Stomach (tissue), 9 donors: ENCODE measurements around the gene PIK3CB. TPM values are rescaled to one million over a fixed set of nuclear protein-coding genes. Genes with fewer than 3 reads are reported as not detected.
A peak's percentile ranks its signal among the peaks of the same experiment; 100 is the strongest.
"Not testable (repeated sequence)": the region's sequence is repeated elsewhere in the genome, so short reads cannot be mapped to it uniquely, and the experiment has no call there.

Experiments
- DNase-seq, 2 donors: peaks; one replicate each; pipeline versions ENCODE4 v3.0.0 to v3.0.0-alpha.2; 2013 to 2019
- H3K27ac ChIP-seq, 5 donors: fragments of 200-600 bp in 4 of 5; sonication (generic) in 4 of 5; one replicate each; pipeline ENCODE4 v1.5.1; 2013 to 2019; ENCODE audit warnings: mild to moderate bottlenecking in 1 of 5, moderate library complexity in 1 of 5
- H3K27me3 ChIP-seq, 3 donors: fragments of 200-600 bp; sonication (generic); one replicate each; pipeline ENCODE4 v1.5.1; 2017 to 2019; ENCODE audit warnings: mixed run types in 1 of 3
- H3K36me3 ChIP-seq, 4 donors: fragments of 200-600 bp; sonication (generic); 1 replicate in 3 of 4; 2 replicates in 1 of 4; pipeline ENCODE4 v1.5.1; 2016 to 2019
- H3K4me1 ChIP-seq, 4 donors: fragments of 200-600 bp; sonication (generic); one replicate each; pipeline ENCODE4 v1.5.1; 2016 to 2019
- H3K4me3 ChIP-seq, 4 donors: fragments of 200-600 bp; sonication (generic) in 3 of 4; one replicate each; pipeline ENCODE4 v1.5.1; 2016 to 2019; ENCODE audit warnings: mild to moderate bottlenecking in 1 of 4
- H3K9me3 ChIP-seq, 4 donors: fragments of 200-600 bp; sonication (generic); one replicate each; pipeline ENCODE4 v1.5.1; 2016 to 2019
- CTCF ChIP-seq, 7 experiments: fragments of 450-650 bp in 4 of 7; fragments of 200-600 bp in 3 of 7; sonication (generic) in 3 of 7; IDR thresholded peaks; one replicate each; pipeline ENCODE4 v1.5.1; 2016 to 2019; ENCODE audit warnings: antibody characterized with exemption in 7 of 7, control low read depth in 2 of 7, mild to moderate bottlenecking in 1 of 7
- EP300 ChIP-seq: sonication (generic); formaldehyde crosslinking; IDR thresholded peaks from one replicate; pipeline ENCODE4 v1.6.1; 2017; ENCODE audit warnings: antibody characterized with exemption
- POLR2A ChIP-seq, 4 donors: fragments of 450-650 bp; IDR thresholded peaks; one replicate each; pipeline ENCODE4 v1.6.1; 2016; ENCODE audit warnings: antibody characterized with exemption in 4 of 4, control low read depth in 2 of 4, mild to moderate bottlenecking in 1 of 4, moderate library complexity in 1 of 4
- POLR2AphosphoS5 ChIP-seq, 3 donors: sonication (generic); formaldehyde crosslinking; IDR thresholded peaks; one replicate each; pipeline ENCODE4 v1.6.1; 2016; ENCODE audit warnings: antibody characterized with exemption in 3 of 3
- WGBS, 5 donors: extraction: QIAGEN DNeasy Blood & Tissue Kit in 3 of 5; methylation state at CpG; one replicate each; pipeline versions ENCODE4 v1.1.5 to v1.1.7; 2013 to 2018; 5-methylcytosine and 5-hydroxymethylcytosine counted together
- intact Hi-C: fragments of 100-400 bp; cut with DNase I; formaldehyde crosslinking; loops from one replicate; pipeline ENCODE4 v1.15.1; 2023; ENCODE audit warnings: low total_unique reads
- polyA plus RNA-seq, 3 donors: library from polyadenylated mRNA; stranded (reverse); fragments of 200-250 nt; gene quantifications; one replicate each; pipeline ENCODE4 v1.2.3, GENCODE V29; 2013
- total RNA-seq, 5 donors: library from RNA; depleted of rRNA; stranded (reverse); fragments of >200 nt; gene quantifications; one replicate each; pipeline versions ENCODE4 v1.1.0 to v1.2.3, GENCODE V29; 2014 to 2016
- donor health status: healthy with polysubstance abuse.
- donor health status: Bipolar disorder and iron deficiency.
- donor health status: healthy.

Gene PIK3CB
- total and polyA plus RNA-seq, 8 donors, result 2.9 to 43.7 (median 9.2) TPM

- TF ChIP-seq POLR2AphosphoS5 (IDR thresholded peaks at IDR 0.05) (no peak), CTCF (IDR thresholded peaks at IDR 0.05) (peak in 2 of 7 experiments; percentile 27 to 41), POLR2A (IDR thresholded peaks at IDR 0.05) (no peak)
- intact Hi-C loops, result loop anchor here (10.0 kb wide), 1 partner anchor 81 kb away; no protein-coding TSS in a partner anchor
- Histone ChIP-seq H3K36me3 (no peaks in the 10 kb centered on the region), H3K9me3 (no peaks in the 10 kb centered on the region), H3K27me3 (no peaks in the 10 kb centered on the region), H3K27ac (peak overlapping the region; percentile 89 to 94 (median 92)), H3K4me1 (peaks cover 11 to 35% (median 24%) of the 10 kb centered on the region in 4 donors), H3K4me3 (peak overlapping the region; percentile 72 to 95 (median 84))
- DNase-seq, result no peak
- WGBS, 5 donors, result 0 to 1% (median 1%) methylated on average over 27 to 43 of the region's 43 CpGs
Measured at GRCh38 chr3:138833899-138834595, 681 bp downstream of the PIK3CB start.

GRCh38 chr3:138832473-138833057 lies 2.2 kb downstream of the PIK3CB start:
- 95 to 98% (median 97%) methylated on average over 27 of the region's 27 CpGs for WGBS, 5 donors
- intact Hi-C loops, result loop anchor here (10.0 kb wide), 1 partner anchor 82 kb away; no protein-coding TSS in a partner anchor
- H3K4me3 ChIP-seq, result not testable (repeated sequence)

GRCh38 chr3:138829886-138830510 lies 4.7 kb downstream of the PIK3CB start:
- H3K4me1 ChIP-seq, result peaks cover 7 to 34% (median 17%) of the 10 kb centered on the region in 4 donors
- H3K27me3 ChIP-seq, result no peaks in the 10 kb centered on the region
- no peak for TF ChIP-seq EP300
- no peak for TF ChIP-seq POLR2A (IDR thresholded peaks at IDR 0.05)
- WGBS, 5 donors, result 84 to 96% (median 95%) methylated on average over 15 of the region's 15 CpGs
- H3K4me3 ChIP-seq, result no peak overlapping the region
- no peaks in the 10 kb centered on the region for H3K9me3 ChIP-seq
- peaks cover 0 to 9% (median 6%) of the 10 kb centered on the region in 4 donors for H3K36me3 ChIP-seq
- intact Hi-C loops, result loop anchor here (10.0 kb wide), 1 partner anchor 85 kb away; no protein-coding TSS in a partner anchor
- DNase-seq, result no peak
- H3K27ac ChIP-seq, result no peak overlapping the region

More at GRCh38 chr3:138832473-138833057, 2.2 kb downstream of the PIK3CB start:
- not testable (repeated sequence) for DNase-seq, H3K27me3 ChIP-seq, H3K36me3 ChIP-seq, H3K9me3 ChIP-seq
- H3K27ac ChIP-seq, result peak overlapping the region in 1 of 5 donors; percentile 94
- H3K4me1 ChIP-seq, result peaks cover 11 to 35% (median 24%) of the 10 kb centered on the region in 4 donors

GRCh38 chr3:138829097-138829496 lies 5.6 kb downstream of the PIK3CB start:
- DNase-seq, result no peak
- TF ChIP-seq POLR2AphosphoS5 (IDR thresholded peaks at IDR 0.05) (no peak), EP300 (no peak), CTCF (IDR thresholded peaks at IDR 0.05) (no peak), POLR2A (IDR thresholded peaks at IDR 0.05) (no peak)
- 89 to 97% (median 91%) methylated on average over 3 of the region's 3 CpGs for WGBS, 5 donors
- Histone ChIP-seq H3K27me3 (no peaks in the 10 kb centered on the region), H3K27ac (no peak overlapping the region), H3K36me3 (peaks cover 0 to 9% (median 6%) of the 10 kb centered on the region in 4 donors), H3K4me3 (no peak overlapping the region), H3K4me1 (peaks cover 7 to 37% (median 22%) of the 10 kb centered on the region in 4 donors), H3K9me3 (no peaks in the 10 kb centered on the region)
- intact Hi-C loops, result no loop called here

GRCh38 chr3:138827222-138827621 lies 7.5 kb downstream of the PIK3CB start:
- no peaks in the 10 kb centered on the region for H3K27me3 ChIP-seq
- intact Hi-C loops, result no loop called here
- peaks cover 0 to 9% (median 6%) of the 10 kb centered on the region in 4 donors for H3K36me3 ChIP-seq
- no peak overlapping the region for H3K4me3 ChIP-seq
- no peak for DNase-seq
- peaks cover under 1 to 29% (median 17%) of the 10 kb centered on the region in 4 donors for H3K4me1 ChIP-seq
- TF ChIP-seq EP300 (no peak), CTCF (IDR thresholded peaks at IDR 0.05) (no peak), POLR2AphosphoS5 (IDR thresholded peaks at IDR 0.05) (no peak), POLR2A (IDR thresholded peaks at IDR 0.05) (no peak)
- H3K27ac ChIP-seq, result no peak overlapping the region
- WGBS, 5 donors, result 91 to 96% (median 94%) methylated on average over 7 of the region's 7 CpGs
- H3K9me3 ChIP-seq, result no peaks in the 10 kb centered on the region
